PFSK-1 (cell line): ENCODE results near the gene RNF157.

Source experiments
- FOXP2 ChIP-seq: optimal IDR thresholded peaks from 2 replicates; pipeline ENCODE3; 2011; ENCODE audit warnings: borderline replicate concordance, control low read depth, inconsistent platforms; ENCODE audit not compliant: insufficient read depth; ENCODE audit errors: extremely low read length, extremely low read depth
- POLR2AphosphoS5 ChIP-seq: IDR thresholded peaks from 2 replicates; pipeline ENCODE4 v1.6.1; 2012; ENCODE audit warnings: low read depth, mild to moderate bottlenecking, control low read depth, low read length, moderate library complexity
- SIN3A ChIP-seq: IDR thresholded peaks from 2 replicates; pipeline ENCODE4 v1.6.1; 2012; ENCODE audit warnings: mild to moderate bottlenecking, low read length, moderate library complexity, borderline replicate concordance; ENCODE audit not compliant: insufficient read depth
- TAF1 ChIP-seq: IDR thresholded peaks from 2 replicates; pipeline ENCODE4 v1.6.1; 2012; ENCODE audit warnings: low read length, control low read depth, borderline replicate concordance; ENCODE audit not compliant: insufficient read depth
- TF ChIP-seq, protein P1 (sequence below), 2 experiments: IDR thresholded peaks; 2 replicates each; pipeline versions ENCODE4 v1.6.1 to v1.8.0; 2011 to 2012; ENCODE audit warnings: low read depth in 2 of 2, low read length in 2 of 2, control low read depth in 1 of 2, inconsistent platforms in 1 of 2, mild to moderate bottlenecking in 1 of 2, moderate library complexity in 1 of 2; ENCODE audit not compliant: insufficient read depth in 1 of 2

Gene RNF157

DNA sequence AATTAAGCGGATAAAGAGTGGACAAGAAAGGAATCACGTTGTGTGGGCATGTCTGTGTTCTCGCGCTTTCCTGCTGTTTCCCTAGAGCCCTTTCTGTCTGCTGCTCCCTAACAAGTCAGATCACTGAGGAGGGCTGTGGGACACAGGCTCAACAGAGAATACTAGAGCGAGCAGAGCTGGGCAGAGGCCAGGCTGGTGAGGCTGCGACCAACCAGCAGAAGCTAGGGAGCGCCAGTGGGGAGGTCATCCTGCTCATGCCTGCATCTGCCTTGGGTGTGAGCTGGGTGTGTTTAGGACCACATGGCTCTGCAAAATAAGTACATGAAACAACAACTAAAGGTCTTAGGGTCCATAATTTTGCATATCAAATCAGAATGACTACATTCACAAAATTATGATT is 87.7 kb downstream of the RNF157 start:
- no peak for TF ChIP-seq SIN3A

DNA sequence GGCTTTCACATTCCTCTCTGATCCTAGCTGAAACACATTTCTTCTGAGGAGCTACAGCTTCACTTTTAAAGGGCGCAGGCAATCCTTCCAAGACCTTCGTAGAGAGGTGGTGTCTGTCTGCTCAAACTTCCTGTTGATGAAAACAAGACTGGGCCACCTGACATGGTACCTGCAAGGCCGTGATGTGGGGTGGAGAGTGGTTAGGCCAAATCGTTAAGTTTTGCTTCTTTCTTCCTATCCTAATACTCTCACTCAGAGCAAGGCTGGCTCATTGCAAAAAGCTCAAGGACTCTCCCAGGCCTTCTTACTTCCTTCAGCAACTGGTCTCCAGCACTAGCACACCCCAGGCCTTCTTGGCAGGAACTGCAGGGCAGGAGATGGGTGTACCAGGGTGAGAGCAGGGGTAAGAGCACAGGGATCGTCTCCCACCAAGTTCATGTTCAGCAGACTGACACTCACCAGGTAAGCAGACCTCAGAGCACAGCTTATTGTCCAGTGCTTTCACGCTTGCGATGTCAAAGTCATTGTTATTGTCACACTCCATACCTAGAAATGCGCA is 88.3 kb downstream of the RNF157 start:
- TF ChIP-seq SIN3A, result no peak
- TF ChIP-seq, protein P1, sequence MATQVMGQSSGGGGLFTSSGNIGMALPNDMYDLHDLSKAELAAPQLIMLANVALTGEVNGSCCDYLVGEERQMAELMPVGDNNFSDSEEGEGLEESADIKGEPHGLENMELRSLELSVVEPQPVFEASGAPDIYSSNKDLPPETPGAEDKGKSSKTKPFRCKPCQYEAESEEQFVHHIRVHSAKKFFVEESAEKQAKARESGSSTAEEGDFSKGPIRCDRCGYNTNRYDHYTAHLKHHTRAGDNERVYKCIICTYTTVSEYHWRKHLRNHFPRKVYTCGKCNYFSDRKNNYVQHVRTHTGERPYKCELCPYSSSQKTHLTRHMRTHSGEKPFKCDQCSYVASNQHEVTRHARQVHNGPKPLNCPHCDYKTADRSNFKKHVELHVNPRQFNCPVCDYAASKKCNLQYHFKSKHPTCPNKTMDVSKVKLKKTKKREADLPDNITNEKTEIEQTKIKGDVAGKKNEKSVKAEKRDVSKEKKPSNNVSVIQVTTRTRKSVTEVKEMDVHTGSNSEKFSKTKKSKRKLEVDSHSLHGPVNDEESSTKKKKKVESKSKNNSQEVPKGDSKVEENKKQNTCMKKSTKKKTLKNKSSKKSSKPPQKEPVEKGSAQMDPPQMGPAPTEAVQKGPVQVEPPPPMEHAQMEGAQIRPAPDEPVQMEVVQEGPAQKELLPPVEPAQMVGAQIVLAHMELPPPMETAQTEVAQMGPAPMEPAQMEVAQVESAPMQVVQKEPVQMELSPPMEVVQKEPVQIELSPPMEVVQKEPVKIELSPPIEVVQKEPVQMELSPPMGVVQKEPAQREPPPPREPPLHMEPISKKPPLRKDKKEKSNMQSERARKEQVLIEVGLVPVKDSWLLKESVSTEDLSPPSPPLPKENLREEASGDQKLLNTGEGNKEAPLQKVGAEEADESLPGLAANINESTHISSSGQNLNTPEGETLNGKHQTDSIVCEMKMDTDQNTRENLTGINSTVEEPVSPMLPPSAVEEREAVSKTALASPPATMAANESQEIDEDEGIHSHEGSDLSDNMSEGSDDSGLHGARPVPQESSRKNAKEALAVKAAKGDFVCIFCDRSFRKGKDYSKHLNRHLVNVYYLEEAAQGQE (IDR thresholded peaks at IDR 0.05; ENCODE audit: insufficient read depth in 1 of 2, low read depth in 2 of 2, low read length in 2 of 2), result no peak
- TF ChIP-seq TAF1, result no peak
- TF ChIP-seq FOXP2, result no peak
- no peak for TF ChIP-seq POLR2AphosphoS5

DNA sequence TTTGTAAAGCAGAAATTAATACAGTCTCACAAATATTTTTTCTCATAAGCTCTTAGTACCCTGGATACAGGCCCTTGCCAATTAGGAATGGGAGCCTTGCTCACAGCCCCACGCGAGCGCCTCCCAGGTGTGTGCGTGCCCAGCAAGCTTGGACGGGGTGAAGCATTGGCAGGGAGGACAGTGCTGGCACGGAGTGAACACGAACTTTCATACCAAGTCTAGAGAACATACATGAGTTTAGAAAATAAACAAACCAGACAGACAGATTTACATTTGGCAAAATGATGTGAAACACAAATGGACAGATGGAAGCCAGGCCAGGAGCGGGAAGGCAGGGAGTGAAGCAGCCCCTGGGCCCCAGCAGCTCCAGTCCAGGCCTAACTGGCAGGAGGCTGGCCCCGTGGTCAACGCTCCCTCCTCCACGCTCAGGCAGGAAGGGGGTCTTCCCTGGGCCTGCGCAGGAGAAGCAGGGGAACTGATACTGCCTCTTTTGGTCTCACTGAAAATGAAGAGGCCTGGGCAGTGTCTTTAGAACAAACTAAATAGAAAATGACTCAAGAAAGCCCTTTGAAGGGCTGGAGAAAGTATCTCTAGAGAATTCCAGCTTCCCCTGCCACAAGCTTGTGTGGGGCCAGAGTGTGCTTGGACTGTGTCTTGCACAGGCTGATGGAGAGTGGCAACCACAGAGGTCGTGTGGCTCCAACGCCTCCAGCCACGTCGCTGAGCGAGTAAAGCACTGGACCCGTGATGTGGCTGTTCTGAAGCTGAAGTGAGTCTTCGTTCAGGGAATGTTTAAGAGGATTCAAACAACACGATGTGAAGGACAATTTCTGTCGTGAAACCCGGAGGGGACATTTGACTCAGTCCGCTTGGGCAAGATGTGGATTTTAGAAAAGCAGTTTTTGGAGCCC is 89.3 kb downstream of the RNF157 start:
- TF ChIP-seq POLR2AphosphoS5 (no peak), SIN3A (no peak), FOXP2 (no peak), TAF1 (no peak)
- TF ChIP-seq, protein P1 (IDR thresholded peaks at IDR 0.05; ENCODE audit: insufficient read depth in 1 of 2, low read depth in 2 of 2, low read length in 2 of 2), result no peak

DNA sequence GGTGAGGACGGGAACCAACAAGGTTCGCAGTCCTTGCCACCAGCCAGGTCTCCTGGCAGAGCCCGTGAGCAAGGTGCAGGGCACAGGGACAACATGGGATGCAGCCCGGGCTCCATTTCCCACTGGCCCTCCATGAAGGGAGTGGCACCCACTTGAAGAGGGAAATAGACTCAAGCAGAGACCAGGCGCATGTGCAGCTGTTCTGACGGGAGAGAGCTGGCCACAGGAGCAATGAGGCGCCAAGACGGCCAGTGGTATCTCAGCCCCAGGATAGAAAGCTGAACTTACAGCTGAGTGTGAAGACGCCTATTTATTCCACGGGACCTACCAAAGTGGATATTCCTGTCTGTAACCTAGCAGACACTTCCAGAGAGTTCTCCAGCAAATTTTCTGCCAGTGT is 91.1 kb downstream of the RNF157 start:
- no peak for TF ChIP-seq SIN3A
- TF ChIP-seq POLR2AphosphoS5, result no peak
- TF ChIP-seq, protein P1 (IDR thresholded peaks at IDR 0.05; ENCODE audit: insufficient read depth in 1 of 2, low read depth in 2 of 2, low read length in 2 of 2), result no peak
- no peak for TF ChIP-seq FOXP2
- no peak for TF ChIP-seq TAF1

DNA sequence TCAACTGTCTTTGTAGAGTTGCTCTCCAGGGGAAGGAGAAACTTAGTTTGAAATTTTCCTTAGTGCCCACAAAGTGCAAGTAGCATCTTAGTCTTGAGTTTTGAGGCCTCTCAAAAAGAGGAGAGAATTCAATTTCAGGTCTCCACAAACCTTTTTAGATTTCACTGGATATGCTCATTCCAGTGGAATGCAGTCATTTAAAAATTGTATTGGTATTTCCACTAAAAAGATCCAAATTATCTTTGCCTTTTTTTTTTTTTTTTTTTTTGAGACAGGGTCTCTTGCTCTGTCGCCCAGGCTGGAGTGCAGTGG is 92.3 kb downstream of the RNF157 start:
- no peak for TF ChIP-seq FOXP2
- TF ChIP-seq SIN3A, result no peak
- TF ChIP-seq TAF1, result no peak
- TF ChIP-seq POLR2AphosphoS5, result no peak
- TF ChIP-seq, protein P1 (IDR thresholded peaks at IDR 0.05; ENCODE audit: insufficient read depth in 1 of 2, low read depth in 2 of 2, low read length in 2 of 2), result no peak
